SJCRH30 (cell line): ENCODE data around the gene SPDYE4. TPM values are rescaled to one million over a fixed set of nuclear protein-coding genes. Genes with fewer than 3 reads are reported as not detected.
"Not testable (repeated sequence)": the region's sequence is repeated elsewhere in the genome, so short reads cannot be mapped to it uniquely, and the experiment has no call there.

Experiments
- DNase-seq, 2 experiments: peaks; one replicate each; pipeline ENCODE4 v3.0.0-alpha.2; 2015 to 2020
- H3K27ac ChIP-seq: fragments of 250-450 bp; sonication (Bioruptor Pico); 2 replicates; pipeline ENCODE4 v1.5.1; 2020; ENCODE audit warnings: mild to moderate bottlenecking, moderate library complexity
- H3K27me3 ChIP-seq: fragments of 250-450 bp; sonication (Bioruptor Pico); 2 replicates; pipeline ENCODE4 v1.5.1; 2020; ENCODE audit warnings: mild to moderate bottlenecking, moderate library complexity
- H3K36me3 ChIP-seq: fragments of 250-450 bp; sonication (Bioruptor Pico); 2 replicates; pipeline ENCODE4 v1.5.1; 2020; ENCODE audit warnings: mild to moderate bottlenecking, moderate library complexity
- H3K4me1 ChIP-seq: fragments of 250-450 bp; sonication (Bioruptor Pico); 2 replicates; pipeline ENCODE4 v1.5.1; 2020; ENCODE audit warnings: mild to moderate bottlenecking, moderate library complexity
- H3K4me3 ChIP-seq: fragments of 250-450 bp; sonication (Bioruptor Pico); 2 replicates; pipeline ENCODE4 v1.5.1; 2020; ENCODE audit warnings: mild to moderate bottlenecking, moderate library complexity
- H3K9me3 ChIP-seq: fragments of 250-450 bp; sonication (Bioruptor Pico); replicated peaks from 2 replicates; pipeline ENCODE4 v1.5.1; 2020; ENCODE audit warnings: mild to moderate bottlenecking, moderate library complexity
- total RNA-seq: library from RNA; depleted of rRNA; stranded (reverse); fragments of >200 nt; shearing (Covaris generic); gene quantifications from 2 replicates; pipeline ENCODE4 v1.2.3, GENCODE V29; 2014; rRNA removed

The SPDYE4 gene
- not detected in 2 replicates for total RNA-seq

- Histone ChIP-seq H3K9me3 (no peaks in the 10 kb centered on the region), H3K27me3 (no peaks in the 10 kb centered on the region), H3K36me3 (no peaks in the 10 kb centered on the region), H3K4me1 (no peaks in the 10 kb centered on the region), H3K27ac (no peak within 1 kb of the TSS), H3K4me3 (no peak within 1 kb of the TSS)
- no peak for DNase-seq
Measured at GRCh38 chr17:8758137-8758596, at the start of gene SPDYE4. Gene SPDYE4, minus strand, starts transcription at chr17:8758546. Its CDS starts 164 bp downstream, at chr17:8758382.

DNA sequence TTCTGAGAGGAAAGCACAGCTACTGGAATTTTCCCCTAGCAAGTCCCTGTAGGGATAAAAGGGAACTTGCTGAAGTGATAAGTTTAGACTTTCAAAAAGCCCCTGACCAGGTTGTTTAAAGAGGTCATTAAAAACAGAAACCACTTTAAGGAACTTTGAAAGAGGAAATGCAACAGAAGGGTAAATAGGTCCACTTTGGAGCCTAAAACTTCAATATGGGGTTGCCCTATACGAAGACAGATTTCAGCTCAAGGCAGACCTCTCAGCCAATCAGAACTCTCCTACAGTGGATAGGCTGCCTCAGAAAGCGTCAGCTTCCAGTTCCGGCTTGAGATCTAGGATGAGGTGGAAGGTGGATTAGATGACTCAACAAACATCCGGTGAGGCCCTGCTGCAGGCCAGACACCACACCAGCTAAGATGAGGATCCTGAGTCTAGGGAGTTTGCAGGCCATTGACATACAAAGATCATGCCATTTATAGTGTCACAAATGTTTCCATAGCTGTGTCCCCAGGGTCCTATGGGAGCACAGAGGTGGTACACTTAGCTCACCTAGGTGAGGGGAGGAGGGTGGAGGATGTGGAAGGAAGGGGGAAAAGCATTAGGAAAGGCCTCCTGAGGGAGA lies 48.7 kb upstream of the SPDYE4 start:
- Histone ChIP-seq H3K27ac (no peak overlapping the region), H3K27me3 (no peaks in the 10 kb centered on the region), H3K4me1 (no peaks in the 10 kb centered on the region), H3K9me3 (no peaks in the 10 kb centered on the region), H3K4me3 (no peak overlapping the region), H3K36me3 (no peaks in the 10 kb centered on the region)
- DNase-seq: peak; percentile 6 to 13

- Histone ChIP-seq H3K27me3 (no peaks in the 10 kb centered on the region), H3K9me3 (no peaks in the 10 kb centered on the region), H3K27ac (no peak overlapping the region), H3K36me3 (no peaks in the 10 kb centered on the region), H3K4me1 (no peaks in the 10 kb centered on the region), H3K4me3 (no peak overlapping the region)
- DNase-seq: no peak
Measured at GRCh38 chr17:8806253-8806925, 48.0 kb upstream of the SPDYE4 start.

GRCh38 chr17:8805396-8805795 lies 47.0 kb upstream of the SPDYE4 start:
- not testable (repeated sequence) for DNase-seq, H3K27me3 ChIP-seq, H3K27ac ChIP-seq, H3K36me3 ChIP-seq, H3K4me1 ChIP-seq, H3K4me3 ChIP-seq, H3K9me3 ChIP-seq

- H3K27ac ChIP-seq: no peak overlapping the region
- no peaks in the 10 kb centered on the region for H3K27me3 ChIP-seq
- H3K4me3 ChIP-seq: no peak overlapping the region
- H3K4me1 ChIP-seq: no peaks in the 10 kb centered on the region
- no peaks in the 10 kb centered on the region for H3K36me3 ChIP-seq
- no peaks in the 10 kb centered on the region for H3K9me3 ChIP-seq
- DNase-seq: no peak
Measured at GRCh38 chr17:8803531-8804420, 45.4 kb upstream of the SPDYE4 start.

GRCh38 chr17:8801135-8801840 lies 42.9 kb upstream of the SPDYE4 start:
- H3K27me3 ChIP-seq: no peaks in the 10 kb centered on the region
- DNase-seq: no peak
- H3K4me3 ChIP-seq: no peak overlapping the region
- H3K36me3 ChIP-seq: no peaks in the 10 kb centered on the region
- no peak overlapping the region for H3K27ac ChIP-seq
- no peaks in the 10 kb centered on the region for H3K4me1 ChIP-seq
- H3K9me3 ChIP-seq: no peaks in the 10 kb centered on the region

DNA sequence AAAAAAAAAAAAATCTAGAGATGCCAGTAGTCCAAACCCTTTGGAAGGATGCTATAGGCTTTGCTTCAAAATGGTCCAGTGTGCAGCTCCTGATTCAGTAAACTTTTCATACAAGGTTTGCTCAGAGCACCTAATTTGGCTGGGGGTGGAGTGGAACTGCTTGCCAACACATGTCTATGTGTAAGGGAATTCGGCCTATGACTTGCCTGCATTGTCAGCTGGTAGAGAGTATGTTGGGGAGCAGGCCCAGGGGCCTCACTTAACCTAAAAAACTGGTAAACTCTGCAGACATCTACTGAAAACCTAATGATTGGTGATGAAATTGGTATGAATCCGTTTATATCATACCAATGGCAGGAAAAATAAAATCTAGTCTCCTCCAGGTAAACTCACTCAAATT lies 42.3 kb upstream of the SPDYE4 start:
- DNase-seq: no peak
- H3K4me1 ChIP-seq: no peaks in the 10 kb centered on the region
- no peak overlapping the region for H3K4me3 ChIP-seq
- no peaks in the 10 kb centered on the region for H3K36me3 ChIP-seq
- H3K27ac ChIP-seq: no peak overlapping the region
- H3K9me3 ChIP-seq: no peaks in the 10 kb centered on the region
- H3K27me3 ChIP-seq: no peaks in the 10 kb centered on the region

GRCh38 chr17:8799570-8800212 lies 41.3 kb upstream of the SPDYE4 start:
- H3K4me3 ChIP-seq: no peak overlapping the region

DNA sequence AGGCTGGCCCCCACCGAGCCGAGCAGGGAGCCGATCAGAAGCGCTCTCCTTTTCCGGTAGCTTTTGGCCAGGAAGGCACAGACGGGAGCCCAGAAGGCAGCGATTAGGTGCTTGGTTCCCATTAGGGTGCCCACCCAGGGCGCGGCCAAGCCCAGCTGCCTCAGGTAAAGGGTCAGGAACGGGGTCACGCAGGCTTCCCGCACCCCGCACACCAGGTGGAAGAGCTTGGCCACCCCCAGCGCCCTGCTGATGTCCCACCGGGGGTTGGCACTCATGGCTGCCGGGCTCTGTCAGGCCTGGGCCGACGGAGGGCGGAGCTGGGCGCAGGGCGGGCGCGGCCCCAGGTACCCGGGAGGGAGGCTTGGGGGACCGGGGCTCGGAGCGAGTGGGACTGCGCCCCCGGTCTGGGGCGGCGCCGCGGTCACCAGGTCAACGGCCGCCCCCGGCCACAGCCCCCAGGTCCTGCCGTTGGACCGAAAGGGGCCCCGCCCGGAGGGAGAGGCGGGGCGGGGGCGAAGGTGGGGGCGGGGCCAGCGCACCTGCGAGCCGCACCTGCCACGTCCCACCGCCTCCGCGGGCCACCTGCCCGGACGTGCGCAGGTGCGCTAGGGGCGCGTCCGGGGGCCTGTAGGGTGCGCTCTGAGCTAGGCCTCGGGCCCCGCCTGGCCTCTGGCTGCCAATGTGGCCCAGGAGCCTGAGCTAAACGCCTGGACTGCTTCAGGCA lies 40.7 kb upstream of the SPDYE4 start, which contains the start of gene MFSD6L:
Gene MFSD6L, minus strand, starts transcription at position 520 of the 724 bp plus-strand sequence. Its CDS starts 245 bp downstream, at position 275.
- Histone ChIP-seq H3K9me3 (no peaks in the 10 kb centered on the region), H3K4me3 (no peak within 1 kb of the TSS), H3K27me3 (no peaks in the 10 kb centered on the region), H3K27ac (no peak within 1 kb of the TSS), H3K4me1 (no peaks in the 10 kb centered on the region), H3K36me3 (no peaks in the 10 kb centered on the region)
- no peak for DNase-seq

More at GRCh38 chr17:8799570-8800212, 41.3 kb upstream of the SPDYE4 start:
- Histone ChIP-seq H3K27ac (no peak overlapping the region), H3K36me3 (no peaks in the 10 kb centered on the region), H3K4me1 (no peaks in the 10 kb centered on the region), H3K27me3 (no peaks in the 10 kb centered on the region), H3K9me3 (no peaks in the 10 kb centered on the region)
- DNase-seq: no peak

DNA sequence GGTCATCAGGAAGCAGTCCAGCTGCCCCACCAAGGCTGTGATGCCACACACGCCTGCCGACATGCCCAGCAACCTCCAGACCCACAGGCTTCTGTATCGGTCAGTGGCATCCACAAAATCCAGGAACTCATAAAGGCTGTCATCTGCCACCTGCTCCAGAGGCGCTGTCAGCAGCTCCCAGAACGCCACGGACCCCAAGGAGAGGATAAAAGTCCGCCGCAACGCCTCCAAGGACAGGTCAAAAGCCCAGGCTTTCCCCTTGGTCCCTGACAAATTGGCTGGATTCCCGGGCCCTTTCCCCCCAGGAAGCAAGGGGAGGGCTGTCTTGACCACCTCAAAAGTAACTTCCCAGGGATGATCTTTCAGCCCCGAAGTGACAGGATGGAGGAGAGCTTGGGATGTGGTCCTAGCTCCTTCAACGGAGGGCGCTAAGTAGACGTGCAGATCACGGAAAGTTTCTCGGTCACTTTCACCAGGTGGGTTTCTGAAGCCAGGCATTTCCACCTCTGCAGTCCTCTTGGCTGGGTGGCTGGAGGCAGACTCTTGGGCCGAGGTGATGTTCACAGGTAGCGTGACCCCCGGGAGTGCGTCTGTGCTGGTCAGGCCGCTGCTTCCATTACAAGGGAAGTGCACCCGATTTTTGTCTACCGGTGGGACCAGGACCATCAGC lies 40.0 kb upstream of the SPDYE4 start:
- Histone ChIP-seq H3K9me3 (no peaks in the 10 kb centered on the region), H3K27ac (no peak overlapping the region), H3K36me3 (no peaks in the 10 kb centered on the region), H3K27me3 (no peaks in the 10 kb centered on the region), H3K4me1 (no peaks in the 10 kb centered on the region), H3K4me3 (no peak overlapping the region)
- no peak for DNase-seq

- Histone ChIP-seq H3K27ac (no peak overlapping the region), H3K36me3 (no peaks in the 10 kb centered on the region), H3K9me3 (no peaks in the 10 kb centered on the region), H3K27me3 (no peaks in the 10 kb centered on the region), H3K4me1 (no peaks in the 10 kb centered on the region), H3K4me3 (no peak overlapping the region)
- no peak for DNase-seq
Measured at GRCh38 chr17:8797621-8798175, 39.4 kb upstream of the SPDYE4 start.

DNA sequence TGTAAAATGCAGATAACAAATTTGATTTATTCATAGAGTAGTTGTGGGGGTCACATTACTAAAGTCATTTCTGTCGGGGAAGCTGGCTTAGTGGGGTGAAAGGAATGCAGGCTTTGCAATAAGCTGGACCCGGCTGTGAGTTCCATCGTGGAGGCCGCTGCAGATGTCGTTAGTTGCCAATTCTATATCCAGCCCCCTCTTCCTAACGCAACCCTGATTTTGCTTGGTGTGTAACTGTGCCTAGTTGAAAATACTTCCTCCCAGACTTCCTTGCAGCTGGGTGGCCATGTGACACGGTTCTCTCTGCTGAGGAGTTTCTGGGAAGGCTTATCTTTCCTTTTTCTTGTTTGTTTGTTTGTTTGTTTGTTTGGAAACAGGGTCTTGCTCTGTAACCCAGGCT lies 36.3 kb upstream of the SPDYE4 start:
- no peaks in the 10 kb centered on the region for H3K36me3 ChIP-seq
- DNase-seq: no peak
- no peaks in the 10 kb centered on the region for H3K4me1 ChIP-seq
- H3K4me3 ChIP-seq: no peak overlapping the region
- H3K27ac ChIP-seq: no peak overlapping the region
- peaks cover 4% of the 10 kb centered on the region; the same call in 1 of the 2 replicates for H3K9me3 ChIP-seq
- H3K27me3 ChIP-seq: no peaks in the 10 kb centered on the region

- no peaks in the 10 kb centered on the region for H3K4me1 ChIP-seq
- no peak overlapping the region for H3K4me3 ChIP-seq
- no peak overlapping the region for H3K27ac ChIP-seq
- DNase-seq: no peak
- H3K9me3 ChIP-seq: peaks cover 4% of the 10 kb centered on the region; the same call in 1 of the 2 replicates
- H3K36me3 ChIP-seq: no peaks in the 10 kb centered on the region
- H3K27me3 ChIP-seq: no peaks in the 10 kb centered on the region
Measured at GRCh38 chr17:8793649-8794048, 35.3 kb upstream of the SPDYE4 start.
